DOHH2 (cell line): ENCODE measurements around the gene TPCN1.

Experiments used
- CTCF ChIP-seq: fragments of 200-600 bp; sonication (generic); IDR thresholded peaks from one replicate; pipeline ENCODE4 v1.5.1; 2014; ENCODE audit warnings: antibody characterized with exemption, mild to moderate bottlenecking, low read depth, low read length; ENCODE audit not compliant: poor library complexity, severe bottlenecking
- EZH2phosphoT487 ChIP-seq: fragments of 200-600 bp; sonication (generic); IDR thresholded peaks from 2 replicates; pipeline ENCODE4 v1.6.1; 2017; ENCODE audit warnings: borderline replicate concordance, mild to moderate bottlenecking, antibody characterized with exemption, low read length, moderate library complexity, mixed read lengths

- no peak for TF ChIP-seq CTCF
- no peak for TF ChIP-seq EZH2phosphoT487
Measured at GRCh38 chr12:113262710-113263109, 41.4 kb downstream of the TPCN1 start.
